Activated effector memory CD4-positive, alpha-beta T cell treated with anti-CD3 and anti-CD28 coated beads, Interleukin-2, amount 50 U/mL, for 16 hours (primary cell): Measurements from ENCODE around the gene SOD1.
"Not testable (repeated sequence)": the region's sequence is repeated elsewhere in the genome, so short reads cannot be mapped to it uniquely, and the experiment has no call there.

ENCODE experiments used
- DNase-seq: peaks from one replicate; pipeline ENCODE4 v3.0.0-alpha.2; 2020

SOD1 gene

GRCh38 chr21:31659536-31660258 is at the start of gene SOD1:
TSS of gene SOD1 (plus strand) at chr21:31659693. CDS start at chr21:31659770, 77 bp downstream.
- peak; percentile 99 for DNase-seq

GRCh38 chr21:31611445-31611844 is 48.0 kb upstream of the SOD1 start:
- DNase-seq = no peak

- DNase-seq = no peak
These were observed 46.4 kb upstream of the SOD1 start for GRCh38 chr21:31612894-31613785.

- DNase-seq = no peak
These were observed 44.8 kb upstream of the SOD1 start for GRCh38 chr21:31614705-31615104.

GRCh38 chr21:31616216-31616615 is 43.3 kb upstream of the SOD1 start:
- DNase-seq = no peak

- DNase-seq = no peak
These were observed 40.6 kb upstream of the SOD1 start for GRCh38 chr21:31618696-31619430.

GRCh38 chr21:31622397-31622796 is 37.1 kb upstream of the SOD1 start:
- no peak for DNase-seq

- DNase-seq = no peak
These were observed 35.8 kb upstream of the SOD1 start for GRCh38 chr21:31623664-31624063.

- DNase-seq = no peak
These were observed 35.3 kb upstream of the SOD1 start for GRCh38 chr21:31624181-31624580.

GRCh38 chr21:31624961-31625491 is 34.5 kb upstream of the SOD1 start:
- DNase-seq = no peak

GRCh38 chr21:31629972-31630711 is 29.4 kb upstream of the SOD1 start:
- no peak for DNase-seq

- not testable (repeated sequence) for DNase-seq
These were observed 27.6 kb upstream of the SOD1 start for GRCh38 chr21:31631881-31632280.

GRCh38 chr21:31634993-31635392 is 24.5 kb upstream of the SOD1 start:
- no peak for DNase-seq

- DNase-seq = no peak
These were observed 22.6 kb upstream of the SOD1 start for GRCh38 chr21:31636874-31637273.

GRCh38 chr21:31641416-31641922 is 18.0 kb upstream of the SOD1 start:
- no peak for DNase-seq

GRCh38 chr21:31644643-31645042 is 14.8 kb upstream of the SOD1 start:
- DNase-seq = no peak

- DNase-seq = no peak
These were observed 11.8 kb upstream of the SOD1 start for GRCh38 chr21:31647650-31648049.

- DNase-seq = no peak
These were observed 8.6 kb upstream of the SOD1 start for GRCh38 chr21:31650930-31651329.

- not testable (repeated sequence) for DNase-seq
These were observed 8.0 kb upstream of the SOD1 start for GRCh38 chr21:31651491-31651890.

GRCh38 chr21:31654340-31654739 is 5.2 kb upstream of the SOD1 start:
- no peak for DNase-seq

- not testable (repeated sequence) for DNase-seq
These were observed 4.5 kb upstream of the SOD1 start for GRCh38 chr21:31654821-31655580.
